A673 (cell line): ENCODE measurements around the gene CST11. TPM values are rescaled to one million over a fixed set of nuclear protein-coding genes. Genes with fewer than 3 reads are reported as not detected.

Source experiments
- BruUV-seq: library from RNA; stranded (reverse); fragments of 400-500 nt; replicated peaks from 2 replicates; lab custom pipeline; 2021; lab: Mats Ljungman, UMichigan
- CTCF ChIA-PET: fragments of 300-600 bp; sonication (Branson Sonifier 250); formaldehyde crosslinking; loops from one replicate; lab custom pipeline; 2022; ENCODE audit warnings: antibody characterized with exemption; lab: Charles Lee
- POLR2A ChIA-PET: fragments of 300-600 bp; sonication (Branson Sonifier 250); formaldehyde crosslinking; loops from one replicate; lab custom pipeline; 2022; ENCODE audit warnings: antibody characterized with exemption; ENCODE audit not compliant: low non-redundant PET; lab: Charles Lee
- DNase-seq: peaks from one replicate; pipeline ENCODE4 v3.0.0-alpha.2; 2015; ENCODE audit warnings: low spot score
- H3K27ac ChIP-seq: fragments of 200-600 bp; sonication (generic); 2 replicates; pipeline ENCODE4 v1.5.1; 2016; ENCODE audit warnings: mixed run types, low read depth, mild to moderate bottlenecking, mixed read lengths, antibody characterized with exemption, low read length; ENCODE audit not compliant: poor library complexity, severe bottlenecking
- H3K27me3 ChIP-seq: fragments of 200-600 bp; sonication (generic); replicated peaks from 2 replicates; pipeline ENCODE4 v1.6.1; 2017; ENCODE audit warnings: mixed run types, low read depth, mild to moderate bottlenecking, mixed read lengths, antibody characterized with exemption, low read length; ENCODE audit not compliant: insufficient read depth, poor library complexity
- H3K36me3 ChIP-seq: fragments of 200-600 bp; sonication (generic); 2 replicates; pipeline ENCODE4 v1.6.1; 2016; ENCODE audit warnings: mixed run types, mild to moderate bottlenecking, mixed read lengths, antibody characterized with exemption, low read length; ENCODE audit not compliant: insufficient read depth, poor library complexity, severe bottlenecking
- H3K4me1 ChIP-seq: fragments of 200-600 bp; sonication (generic); 2 replicates; pipeline ENCODE4 v1.6.1; 2017; ENCODE audit warnings: mixed run types, mild to moderate bottlenecking, mixed read lengths, antibody characterized with exemption, low read length; ENCODE audit not compliant: insufficient read depth, poor library complexity, severe bottlenecking
- H3K4me3 ChIP-seq: fragments of 200-600 bp; sonication (generic); 2 replicates; pipeline ENCODE4 v1.5.1; 2016; ENCODE audit warnings: low read depth, mixed run types, mild to moderate bottlenecking, mixed read lengths, low read length; ENCODE audit not compliant: poor library complexity, severe bottlenecking
- H3K9me3 ChIP-seq: fragments of 200-600 bp; sonication (generic); 2 replicates; pipeline ENCODE4 v1.6.1; 2016; ENCODE audit warnings: mixed run types, low read depth, mild to moderate bottlenecking, mixed read lengths, antibody characterized with exemption, low read length; ENCODE audit not compliant: poor library complexity, severe bottlenecking
- EZH2 ChIP-seq: fragments of 200-600 bp; sonication (generic); IDR thresholded peaks from 2 replicates; pipeline ENCODE4 v1.6.1; 2017; ENCODE audit warnings: borderline replicate concordance, low read depth, mild to moderate bottlenecking, mixed read lengths, antibody characterized with exemption, low read length; ENCODE audit not compliant: poor library complexity, severe bottlenecking
- intact Hi-C: fragments of 100-400 bp; cut with micrococcal nuclease; formaldehyde crosslinking; loops from one replicate; pipeline ENCODE4 v1.10.0; 2022; ENCODE audit not compliant: unreplicated experiment
- total RNA-seq: library from RNA; stranded (reverse); gene quantifications from 2 replicates; pipeline ENCODE4 v1.2.3, GENCODE V29; 2021
- TF ChIP-seq, protein P1 (sequence below): fragments of 300-800, 200-600 bp; sonication (generic); conservative IDR thresholded peaks from 2 replicates; pipeline ENCODE4 v1.5.1; 2017; ENCODE audit warnings: low read depth, mild to moderate bottlenecking, antibody characterized with exemption, low read length, moderate library complexity, mixed read lengths

CST11 gene
- total RNA-seq, 1 experiment from 2014 or later: not detected

GRCh38 chr20:23417861-23418260 is 34.8 kb downstream of the CST11 start:
- POLR2A ChIA-PET: no interaction called here
- intact Hi-C loops: no loop called here

DNA sequence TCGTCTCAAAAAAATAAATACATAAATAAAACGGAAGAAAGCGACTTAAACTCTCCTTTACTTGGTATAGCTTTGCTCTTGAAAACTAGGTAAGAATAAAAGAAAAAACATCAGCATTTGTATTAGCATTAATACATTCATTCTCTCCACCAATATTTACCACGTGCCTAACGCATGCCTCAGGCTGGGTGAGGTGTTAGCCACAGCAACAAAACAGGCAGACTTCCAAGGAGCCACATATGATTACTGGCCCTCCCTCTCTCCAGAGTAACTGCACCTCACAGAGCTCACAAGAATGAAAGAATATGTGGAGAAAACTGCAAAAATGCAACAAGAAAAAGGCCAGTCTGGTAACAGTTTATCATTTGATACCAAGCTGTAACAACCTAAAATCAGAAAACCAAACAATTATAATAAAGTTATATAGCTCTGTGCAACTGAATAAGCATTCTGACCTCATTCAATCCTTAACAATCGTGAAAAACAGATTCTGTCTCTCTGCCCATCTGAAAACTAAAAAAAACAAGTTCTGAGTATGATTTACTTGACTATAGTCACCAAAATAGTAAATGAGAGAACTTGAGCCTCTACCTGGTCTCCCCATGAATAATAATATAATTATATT is 36.6 kb downstream of the CST11 start:
- Histone ChIP-seq H3K4me1 (peaks cover 13% of the 10 kb centered on the region), H3K9me3 (no peaks in the 10 kb centered on the region), H3K4me3 (no peak overlapping the region), H3K27me3 (no peaks in the 10 kb centered on the region), H3K36me3 (no peaks in the 10 kb centered on the region), H3K27ac (no peak overlapping the region)
- intact Hi-C loops: no loop called here
- POLR2A ChIA-PET: interaction anchor here (0.5 kb wide), 1 partner anchor 1649 kb away, joined by 3 read pairs; no protein-coding TSS in a partner anchor
- DNase-seq: no peak
- no peak for TF ChIP-seq EZH2
- TF ChIP-seq, protein P1, sequence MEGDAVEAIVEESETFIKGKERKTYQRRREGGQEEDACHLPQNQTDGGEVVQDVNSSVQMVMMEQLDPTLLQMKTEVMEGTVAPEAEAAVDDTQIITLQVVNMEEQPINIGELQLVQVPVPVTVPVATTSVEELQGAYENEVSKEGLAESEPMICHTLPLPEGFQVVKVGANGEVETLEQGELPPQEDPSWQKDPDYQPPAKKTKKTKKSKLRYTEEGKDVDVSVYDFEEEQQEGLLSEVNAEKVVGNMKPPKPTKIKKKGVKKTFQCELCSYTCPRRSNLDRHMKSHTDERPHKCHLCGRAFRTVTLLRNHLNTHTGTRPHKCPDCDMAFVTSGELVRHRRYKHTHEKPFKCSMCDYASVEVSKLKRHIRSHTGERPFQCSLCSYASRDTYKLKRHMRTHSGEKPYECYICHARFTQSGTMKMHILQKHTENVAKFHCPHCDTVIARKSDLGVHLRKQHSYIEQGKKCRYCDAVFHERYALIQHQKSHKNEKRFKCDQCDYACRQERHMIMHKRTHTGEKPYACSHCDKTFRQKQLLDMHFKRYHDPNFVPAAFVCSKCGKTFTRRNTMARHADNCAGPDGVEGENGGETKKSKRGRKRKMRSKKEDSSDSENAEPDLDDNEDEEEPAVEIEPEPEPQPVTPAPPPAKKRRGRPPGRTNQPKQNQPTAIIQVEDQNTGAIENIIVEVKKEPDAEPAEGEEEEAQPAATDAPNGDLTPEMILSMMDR: no peak
- CTCF ChIA-PET: no interaction called here
- BruUV-seq: no TSS peak

More at GRCh38 chr20:23417861-23418260, 34.8 kb downstream of the CST11 start:
- H3K27ac ChIP-seq: no peak overlapping the region
- H3K4me3 ChIP-seq: no peak overlapping the region
- H3K36me3 ChIP-seq: no peaks in the 10 kb centered on the region
- peaks cover 5% of the 10 kb centered on the region for H3K4me1 ChIP-seq
- no peak for DNase-seq
- no peaks in the 10 kb centered on the region for H3K9me3 ChIP-seq
- BruUV-seq: no TSS peak
- H3K27me3 ChIP-seq: no peaks in the 10 kb centered on the region
- TF ChIP-seq, protein P1: no peak
- no peak for TF ChIP-seq EZH2
- CTCF ChIA-PET: no interaction called here

- Histone ChIP-seq H3K4me1 (peaks cover 18% of the 10 kb centered on the region), H3K27ac (no peak overlapping the region), H3K27me3 (no peaks in the 10 kb centered on the region), H3K9me3 (no peaks in the 10 kb centered on the region), H3K36me3 (no peaks in the 10 kb centered on the region), H3K4me3 (no peak overlapping the region)
- POLR2A ChIA-PET: interaction anchor here (0.5 kb wide), 1 partner anchor 1649 kb away, joined by 3 read pairs; no protein-coding TSS in a partner anchor
- no peak for DNase-seq
- CTCF ChIA-PET: no interaction called here
- BruUV-seq: no TSS peak
- intact Hi-C loops: no loop called here
- TF ChIP-seq, protein P1: no peak
- TF ChIP-seq EZH2: no peak
Measured at GRCh38 chr20:23415555-23415954, 37.1 kb downstream of the CST11 start.
